HK-2 (cell line): ENCODE results near the gene GMPS.
"Not testable (repeated sequence)": the region's sequence is repeated elsewhere in the genome, so short reads cannot be mapped to it uniquely, and the experiment has no call there.

ENCODE experiments used
- DNase-seq: peaks from one replicate; pipeline ENCODE4 v3.0.0-alpha.2; 2018; ENCODE audit not compliant: unreplicated experiment

GMPS gene

GRCh38 chr3:155872904-155873646 is 2.6 kb downstream of the GMPS start:
- no peak for DNase-seq

DNA sequence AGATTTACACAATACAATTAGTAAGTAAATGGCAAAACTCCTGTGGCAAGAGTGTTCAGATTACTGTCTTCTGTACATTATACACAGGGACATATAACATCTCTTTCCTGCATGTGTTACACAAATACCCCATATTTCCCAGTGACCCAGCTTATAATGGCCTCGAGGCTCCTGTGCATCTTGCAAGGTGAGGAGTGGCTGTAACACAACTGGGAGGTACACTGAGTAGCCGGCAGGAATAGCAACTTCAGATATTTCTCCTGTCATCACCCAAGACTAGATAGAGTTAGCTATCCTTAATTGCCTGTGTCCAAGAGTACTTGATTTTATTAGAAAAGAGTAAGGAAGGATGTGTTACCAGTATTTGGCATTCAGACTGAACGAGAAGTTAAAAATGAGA is 5.6 kb downstream of the GMPS start:
- no peak for DNase-seq

- DNase-seq = no peak
These were observed 6.1 kb downstream of the GMPS start for GRCh38 chr3:155876503-155876902.

- DNase-seq = no peak
These were observed 9.8 kb downstream of the GMPS start for GRCh38 chr3:155880286-155880685.

- DNase-seq = no peak
These were observed 13.8 kb downstream of the GMPS start for GRCh38 chr3:155884292-155884691.

- DNase-seq = no peak
These were observed 14.8 kb downstream of the GMPS start for GRCh38 chr3:155885292-155885691.

DNA sequence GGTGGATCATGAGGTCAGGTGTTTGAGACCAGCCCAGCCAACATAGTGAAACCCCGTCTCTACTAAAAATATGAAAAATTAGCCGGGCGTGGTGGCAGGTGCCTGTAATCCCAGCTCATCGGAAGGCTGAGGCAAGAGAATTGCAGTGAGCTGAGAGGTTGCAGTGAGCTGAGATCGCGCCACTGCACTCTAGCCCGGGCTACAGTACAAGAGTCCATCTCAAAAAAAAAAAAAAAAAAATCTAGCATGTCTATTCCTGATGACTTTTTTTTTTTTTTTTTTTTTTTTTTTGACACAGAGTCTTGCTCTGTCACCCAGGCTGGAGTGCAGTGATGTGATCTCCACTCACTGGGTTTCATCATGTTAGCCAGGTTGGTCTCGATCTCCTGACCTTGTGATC is 15.9 kb downstream of the GMPS start:
- DNase-seq = not testable (repeated sequence)

DNA sequence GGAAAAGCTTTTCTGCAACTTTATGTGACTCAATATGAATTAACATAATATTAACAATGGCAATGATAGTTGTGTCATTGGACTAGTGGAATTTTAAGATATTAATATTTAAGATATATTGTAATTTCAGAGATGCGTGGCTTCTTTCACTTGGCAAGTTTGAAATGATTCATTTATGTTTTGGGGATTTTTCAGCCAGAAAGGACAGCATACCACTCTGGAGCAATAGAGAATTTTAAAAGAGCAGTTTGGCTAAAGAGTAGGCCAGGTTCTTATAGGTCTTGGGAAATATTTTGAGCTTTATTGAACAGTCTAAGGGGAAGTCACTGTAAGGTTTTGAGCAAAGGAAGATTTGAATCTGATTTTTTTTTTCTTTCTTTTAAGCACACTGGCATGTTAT is 16.5 kb downstream of the GMPS start:
- DNase-seq = no peak

DNA sequence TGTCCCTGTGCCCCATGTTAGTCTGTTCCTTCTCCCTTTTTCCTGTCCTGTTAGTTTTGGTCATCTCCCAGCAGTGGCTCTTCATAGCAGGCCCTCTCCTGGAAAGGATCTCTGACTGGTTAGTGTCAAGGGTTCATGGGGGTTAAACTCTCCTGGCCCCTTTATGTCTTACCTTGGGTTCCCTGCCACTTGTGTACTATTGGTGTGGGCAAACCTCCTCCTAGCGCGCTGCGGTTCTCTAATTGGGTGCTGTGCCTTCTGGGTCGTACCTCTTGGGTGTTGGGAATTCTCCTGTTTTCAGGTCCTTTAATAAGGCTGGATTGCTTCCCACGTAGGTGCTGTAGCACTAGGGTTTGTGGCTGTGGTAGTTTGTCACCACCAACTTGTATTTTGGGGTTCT is 18.8 kb downstream of the GMPS start:
- DNase-seq = no peak

DNA sequence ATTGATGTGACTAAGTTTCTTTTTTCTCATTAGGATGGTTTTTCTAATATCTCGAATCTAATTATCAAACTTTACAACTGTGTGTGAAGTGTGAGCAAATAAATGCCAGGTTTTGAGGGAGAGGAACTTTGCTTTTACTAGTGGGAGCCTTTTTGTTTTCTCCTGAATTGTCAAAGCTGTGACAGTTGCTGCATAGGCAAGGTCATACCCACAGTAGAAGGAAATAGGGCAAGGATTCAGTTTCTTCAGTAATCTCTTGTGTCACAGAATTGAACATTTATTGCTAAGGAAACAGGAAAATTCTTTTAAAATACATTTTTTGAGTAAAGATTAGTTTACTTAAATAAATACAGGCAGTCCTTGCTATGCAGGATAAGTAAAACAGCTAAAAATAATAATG is 19.5 kb downstream of the GMPS start:
- DNase-seq = no peak

GRCh38 chr3:155890671-155891190 is 20.3 kb downstream of the GMPS start:
- no peak for DNase-seq

GRCh38 chr3:155891321-155891720 is 20.9 kb downstream of the GMPS start:
- DNase-seq = no peak

- no peak for DNase-seq
These were observed 25.0 kb downstream of the GMPS start for GRCh38 chr3:155895379-155895900.

GRCh38 chr3:155906900-155907299 is 36.5 kb downstream of the GMPS start:
- DNase-seq = no peak

DNA sequence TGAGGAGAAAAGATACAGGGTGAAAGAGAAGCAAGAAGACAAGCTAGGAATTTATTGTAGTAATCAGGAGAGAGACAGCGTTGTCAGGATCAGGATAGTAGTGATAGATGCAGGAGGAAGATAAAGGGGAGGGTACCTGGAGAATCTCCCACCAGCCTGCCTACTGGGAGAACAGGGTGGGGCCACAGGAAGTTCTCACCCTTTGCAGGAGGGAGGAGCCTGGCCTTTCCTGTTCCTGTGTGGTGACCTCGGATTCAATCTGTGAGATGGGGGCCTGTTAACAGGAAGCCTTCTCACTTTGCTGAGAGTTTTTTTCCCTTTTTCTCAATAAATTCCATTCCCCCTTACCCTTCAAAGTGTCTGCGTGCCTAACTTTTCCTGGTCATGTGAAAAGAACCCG is 37.6 kb downstream of the GMPS start:
- no peak for DNase-seq

DNA sequence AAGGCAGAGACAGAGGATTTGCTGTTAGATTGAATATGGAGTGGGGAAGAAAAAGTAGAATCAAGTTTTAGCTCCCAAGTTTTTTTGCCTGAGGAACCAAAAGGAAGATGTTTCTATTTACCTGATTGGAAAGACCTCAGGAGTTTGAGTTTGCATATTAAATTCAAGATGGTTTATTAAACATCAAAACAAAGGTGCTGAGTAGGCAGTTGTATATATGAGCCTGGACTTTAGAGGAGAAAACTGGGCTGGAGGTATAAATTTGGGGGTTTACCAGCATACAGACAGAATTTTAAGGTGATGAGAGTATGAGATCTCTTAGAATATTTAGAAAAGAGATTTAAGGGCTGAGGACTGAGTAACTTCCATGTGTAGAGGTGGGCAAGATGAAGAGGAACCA is 38.2 kb downstream of the GMPS start:
- DNase-seq = no peak

- DNase-seq = no peak
These were observed 41.6 kb downstream of the GMPS start for GRCh38 chr3:155912090-155912489.

DNA sequence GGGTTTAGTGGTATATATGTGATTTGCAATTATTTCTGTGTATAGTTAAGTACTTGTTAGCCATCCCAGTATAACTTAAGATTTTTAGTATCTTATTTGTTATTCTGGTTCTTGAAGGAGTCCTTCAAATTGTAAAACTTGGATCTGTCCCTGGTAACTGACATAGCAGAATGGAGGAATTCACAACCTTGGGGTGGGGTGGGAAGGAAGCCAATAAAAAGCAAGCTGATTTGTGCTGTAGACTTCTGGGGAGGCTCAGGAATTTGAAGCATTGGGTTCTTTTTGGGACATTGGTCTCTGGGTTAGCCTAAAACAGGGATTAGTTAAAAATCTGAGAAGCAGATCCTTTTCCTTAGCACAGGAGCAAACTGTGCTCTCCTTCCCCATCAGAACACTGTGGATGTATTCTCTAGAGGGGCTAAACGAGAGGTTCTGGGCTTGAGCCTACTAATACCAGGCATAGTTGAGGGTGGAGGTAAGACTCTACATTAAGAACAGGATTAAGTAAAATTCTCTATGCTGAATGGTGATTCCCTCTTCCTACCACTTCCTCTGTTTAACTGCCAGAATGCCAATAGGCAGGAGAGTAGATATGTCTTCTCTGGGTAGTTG is 42.2 kb downstream of the GMPS start:
- no peak for DNase-seq

DNA sequence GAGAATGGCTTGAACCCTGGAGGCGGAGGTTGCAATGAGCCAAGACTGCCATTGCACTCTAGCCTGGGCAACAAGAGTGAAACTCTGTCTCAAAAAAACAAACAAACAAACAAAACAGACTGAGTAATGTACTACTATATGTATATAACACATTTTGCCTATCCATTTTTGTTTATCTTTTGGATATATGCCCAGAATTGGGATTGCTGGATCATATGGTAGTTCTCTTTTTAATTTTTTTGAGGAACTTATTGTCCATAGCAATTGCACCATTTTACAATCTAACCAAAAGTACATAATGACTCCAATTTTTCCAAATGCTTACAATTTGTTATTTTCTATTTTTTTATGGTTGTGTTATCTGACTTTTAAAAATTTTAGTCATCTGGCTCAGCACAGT is 47.3 kb downstream of the GMPS start:
- no peak for DNase-seq

DNA sequence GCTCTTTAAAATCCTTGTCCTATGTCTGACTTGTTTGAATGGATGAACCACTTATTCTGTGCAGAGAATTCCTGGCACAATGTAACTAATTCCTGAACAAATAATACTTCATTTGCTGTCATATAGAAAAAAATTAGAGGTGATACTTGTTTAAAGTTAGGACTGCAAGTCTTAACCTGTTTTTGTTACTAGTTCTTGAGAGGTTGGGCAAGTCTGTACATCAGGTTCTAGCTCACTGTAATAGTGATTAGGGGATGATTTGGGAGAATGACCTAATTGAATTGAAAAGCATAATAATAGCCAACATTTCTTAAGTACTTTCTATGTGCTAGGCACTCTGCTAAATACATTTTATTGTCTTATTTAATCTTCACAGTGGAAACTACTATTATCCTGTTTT is 49.3 kb downstream of the GMPS start:
- DNase-seq = no peak

- no peak for DNase-seq
These were observed 51.0 kb downstream of the GMPS start for GRCh38 chr3:155921486-155921885.

- DNase-seq = no peak
These were observed 63.8 kb downstream of the GMPS start for GRCh38 chr3:155934230-155934629.

- DNase-seq = no peak
These were observed 68.0 kb downstream of the GMPS start for GRCh38 chr3:155938409-155938808.
